Measurements from ENCODE around the gene AMPD3. TPM values are rescaled to one million over a fixed set of nuclear protein-coding genes. Genes with fewer than 3 reads are reported as not detected.

AMPD3 gene
- total and polyA plus RNA-seq, 2 of the 13 experiments (the other 11 are each of a cell fraction or from before 2014, with no cell fraction given) = 0.33 to 2.3 TPM

- no peak for FAIRE-seq
- ATAC-seq = no peak
Observed at GRCh38 chr11:10518123-10518522, 63.1 kb downstream of the AMPD3 start.

More at GRCh38 chr11:10518123-10518522, 63.1 kb downstream of the AMPD3 start:
- Histone ChIP-seq H4K20me1 (ENCODE audit: insufficient read depth, low read length) (no peaks in the 10 kb centered on the region), H3K79me2 (ENCODE audit: insufficient read depth, low read length) (no peaks in the 10 kb centered on the region), H3K4me2 (ENCODE audit: low read depth, low read length) (no peak overlapping the region), H3K9ac (ENCODE audit: insufficient read depth, low read depth, low read length) (no peak overlapping the region), H3K36me3 (replicated peaks in 1 of 2; ENCODE audit: control insufficient read depth in 1 of 2, insufficient read depth in 2 of 2, low read length in 2 of 2) (peaks cover 0 to 14% of the 10 kb centered on the region in 2 experiments; a peak in 3 of 5 replicates), H3K4me1 (ENCODE audit: insufficient read depth, low read length) (no peaks in the 10 kb centered on the region), H3K27me3 (ENCODE audit: control insufficient read depth in 1 of 2, insufficient read depth in 2 of 2, low read length in 2 of 2) (no peaks in the 10 kb centered on the region), H3K27ac (ENCODE audit: extremely low read length, insufficient read depth, low read length) (no peak overlapping the region), H3K9me3 (ENCODE audit: low read length) (no peaks in the 10 kb centered on the region), H2AFZ (ENCODE audit: low read length) (no peak overlapping the region), H3K4me3 (replicated peaks in 1 of 3; ENCODE audit: insufficient read depth in 1 of 3, low read depth in 2 of 3, low read length in 3 of 3) (no peak overlapping the region)
- intact Hi-C loops (cut with micrococcal nuclease; ENCODE audit: unreplicated experiment) (no loop called here), in situ Hi-C loops (cut with HindIII; ENCODE audit: extremely low pct_ligation_motif_present, low pct_unique_long_range_greater_than_20kb) (no loop called here)
- POLR2A ChIA-PET = no interaction called here
- TF ChIP-seq ZNF646 (CRISPR knock-in tag; IDR thresholded peaks at IDR 0.05) = no peak
- TF ChIP-seq ZNF713 (CRISPR knock-in tag; IDR thresholded peaks at IDR 0.05) = no peak
- no peak for TF ChIP-seq TERF1 (CRISPR knock-in tag; IDR thresholded peaks at IDR 0.05)
- BruUV-seq (replicated peaks) = no TSS peak
- CTCF ChIA-PET (ENCODE audit: low intra/inter-chr PET ratio, low total read pairs) = no interaction called here
- no peak for DNase-seq (ENCODE audit: low spot score)

All from HepG2 (cell line).